Activated CD8-positive, alpha-beta memory T cell treated with anti-CD3 and anti-CD28 coated beads, Interleukin-2, amount 50 U/mL, for 48 hours (primary cell): ENCODE measurements around the gene TBC1D5.

ENCODE experiments used
- DNase-seq: peaks from one replicate; pipeline ENCODE4 v3.0.0-alpha.2; 2020

Gene TBC1D5

DNA sequence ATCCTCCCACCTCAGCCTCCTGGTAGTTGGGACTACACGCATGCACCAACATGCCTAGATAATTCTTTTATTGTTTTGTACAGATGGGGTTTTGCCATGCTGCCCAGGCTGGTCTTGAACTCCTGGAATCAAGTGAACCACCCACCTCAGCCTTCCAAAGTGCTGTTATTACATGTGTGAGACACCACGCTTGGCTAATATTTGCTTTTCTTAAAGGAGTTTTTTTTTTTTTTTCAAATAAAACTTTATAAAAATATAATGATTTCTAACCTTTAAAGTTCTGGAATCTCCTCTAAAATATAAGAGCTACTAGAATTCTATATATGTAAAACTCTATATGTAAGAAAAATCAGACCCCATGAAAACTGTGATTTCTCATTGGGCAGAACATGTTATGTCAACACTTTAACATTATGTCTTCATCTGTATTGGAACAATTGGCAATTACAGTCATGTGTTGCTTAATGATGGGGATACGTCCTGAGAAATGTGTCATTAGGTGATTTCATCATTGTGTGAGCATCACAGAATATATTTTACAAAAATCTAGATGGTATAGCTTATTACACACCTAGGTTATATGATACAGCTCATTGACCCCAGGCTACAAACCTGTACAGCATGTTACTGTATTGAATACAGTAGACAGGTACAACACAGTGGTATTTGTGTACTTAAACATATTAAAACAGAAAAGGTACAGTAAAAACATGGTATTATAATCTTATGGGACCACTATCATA, 480.6 kb downstream of the TBC1D5 start:
- DNase-seq: no peak

DNA sequence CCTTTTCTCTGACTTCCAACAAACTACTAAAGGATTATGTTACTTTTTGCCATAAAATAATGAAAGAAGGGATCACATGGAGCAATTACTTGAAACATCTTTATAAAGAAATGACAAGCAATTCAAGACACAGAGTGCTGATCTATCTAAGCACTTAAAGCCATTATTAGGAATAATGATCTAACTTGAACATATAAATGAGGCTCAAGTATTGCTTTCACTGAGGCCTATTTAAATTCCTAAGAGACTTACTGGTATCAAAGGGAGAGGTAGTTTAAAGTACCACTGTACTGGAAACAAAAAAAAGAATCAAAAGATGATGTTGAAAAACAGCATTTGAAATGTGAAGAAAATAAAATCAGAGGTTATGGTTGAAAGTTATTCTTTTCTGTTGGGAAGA, 482.2 kb downstream of the TBC1D5 start:
- no peak for DNase-seq

DNA sequence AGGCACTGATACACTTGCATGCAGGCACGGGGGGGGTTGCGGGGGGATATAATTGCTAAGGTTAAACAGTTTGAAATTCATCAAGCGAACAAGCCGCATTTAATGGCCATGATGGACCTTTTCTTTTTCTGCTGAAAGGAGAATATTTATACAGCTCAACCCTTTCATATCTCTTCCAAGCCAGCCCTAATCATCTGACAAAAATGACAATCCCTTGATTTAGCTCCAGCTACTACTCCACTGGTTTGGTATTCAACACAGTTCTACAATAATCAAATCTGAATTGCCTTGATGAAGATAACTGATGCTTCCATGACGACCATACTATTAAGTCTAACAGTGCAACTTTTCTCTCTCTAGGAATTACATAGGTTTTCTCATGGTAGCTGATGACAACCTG, 482.7 kb downstream of the TBC1D5 start:
- no peak for DNase-seq

DNA sequence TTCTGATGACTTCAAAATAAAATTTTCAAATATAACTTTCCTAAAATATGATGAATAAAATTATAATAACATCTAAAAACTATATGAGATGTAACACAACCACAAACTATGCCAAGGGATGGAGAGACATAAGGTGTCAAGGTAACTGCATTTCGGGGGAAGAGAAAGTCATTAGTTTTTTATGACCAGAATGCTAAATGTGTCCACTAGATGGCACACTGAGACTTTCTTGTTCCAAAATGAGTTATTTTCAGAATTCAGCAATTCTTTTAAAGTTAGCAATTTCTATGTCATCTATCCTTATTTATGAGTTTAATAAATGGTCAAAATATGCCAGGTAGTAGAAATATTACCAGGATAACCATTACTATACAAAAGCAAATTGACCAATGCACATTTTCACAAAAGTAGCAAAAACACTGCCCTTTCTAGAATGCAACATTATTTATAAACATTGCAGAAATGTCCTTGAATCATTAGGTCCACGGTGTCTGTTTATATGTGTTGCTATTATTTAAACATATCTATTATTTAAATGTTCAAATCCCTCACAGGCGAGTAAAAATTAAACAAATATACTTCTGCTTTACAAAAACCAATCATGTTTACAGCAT, 483.5 kb downstream of the TBC1D5 start:
- no peak for DNase-seq

DNA sequence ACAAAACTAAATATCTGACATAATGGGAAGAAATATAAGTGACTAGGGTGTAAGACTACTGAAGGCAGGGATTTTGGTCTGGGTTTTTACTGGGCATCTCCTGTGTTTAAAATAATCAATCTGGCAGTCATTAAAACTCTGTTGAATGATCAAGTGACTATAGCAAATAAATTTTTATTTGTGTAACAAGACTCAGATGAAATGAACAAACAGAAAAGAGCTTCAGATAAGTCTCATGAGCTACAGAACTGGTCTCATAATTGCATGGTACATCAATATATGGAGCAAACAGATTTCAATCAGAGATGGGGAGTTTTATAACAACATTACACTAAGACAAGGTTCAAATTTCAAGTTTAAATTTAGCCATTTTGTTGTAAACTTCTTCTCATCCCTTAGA, 485.2 kb downstream of the TBC1D5 start:
- no peak for DNase-seq

DNA sequence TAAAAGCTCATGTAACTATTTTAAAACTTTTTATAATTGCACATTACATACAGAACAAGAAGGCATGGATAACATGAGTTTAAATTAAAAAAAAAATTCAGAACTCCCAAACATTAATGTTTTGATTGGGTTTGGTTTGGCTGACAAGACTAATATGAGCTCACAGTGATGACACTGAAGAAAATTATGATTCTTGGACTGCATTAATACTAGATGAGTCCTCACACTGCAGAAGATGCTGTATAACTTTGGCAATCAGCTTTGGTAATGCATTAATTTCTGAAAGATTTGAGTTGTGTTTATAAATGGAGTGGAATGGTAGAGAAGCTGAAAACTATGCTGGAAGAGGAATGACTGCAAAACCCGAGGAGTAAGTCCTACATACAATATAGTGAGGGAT, 498.8 kb downstream of the TBC1D5 start:
- no peak for DNase-seq

DNA sequence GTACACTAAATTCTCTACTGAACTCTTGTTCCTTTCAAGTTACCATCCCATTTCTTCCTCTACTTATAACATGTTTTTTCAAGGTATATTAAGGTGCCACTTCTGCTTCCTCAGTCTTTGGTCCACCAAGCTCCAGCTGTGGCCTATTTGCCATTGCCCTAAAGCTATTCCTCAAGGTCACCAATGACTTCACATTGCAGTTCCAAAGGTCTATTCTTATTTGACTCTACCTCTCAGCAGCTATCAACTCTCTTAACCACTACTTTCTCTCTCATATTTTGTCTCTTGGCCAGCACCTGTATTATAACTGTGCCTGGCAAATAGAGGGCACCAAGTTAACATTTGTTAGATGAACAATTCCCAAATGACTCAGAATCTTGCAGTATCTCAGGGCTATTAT, 503.0 kb downstream of the TBC1D5 start:
- no peak for DNase-seq

DNA sequence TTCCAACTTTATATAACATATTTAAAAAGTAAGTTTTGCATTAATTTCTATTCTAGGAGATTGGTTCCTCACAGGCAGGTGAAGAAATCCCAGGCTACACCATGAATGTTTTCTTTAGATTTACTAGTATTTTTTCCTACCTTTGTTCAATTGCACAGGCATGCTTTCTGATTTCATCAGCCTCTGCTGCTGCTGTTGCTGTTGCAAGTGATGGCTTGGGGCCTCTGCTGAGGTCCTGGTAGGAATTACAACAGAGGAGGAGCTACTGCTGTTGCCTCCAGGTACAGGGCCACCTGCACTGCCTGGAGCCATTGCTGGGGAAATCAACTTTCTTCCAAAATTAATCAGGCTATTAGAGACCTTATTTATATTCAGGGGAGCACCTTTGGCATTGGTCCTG, 504.4 kb downstream of the TBC1D5 start:
- no peak for DNase-seq

DNA sequence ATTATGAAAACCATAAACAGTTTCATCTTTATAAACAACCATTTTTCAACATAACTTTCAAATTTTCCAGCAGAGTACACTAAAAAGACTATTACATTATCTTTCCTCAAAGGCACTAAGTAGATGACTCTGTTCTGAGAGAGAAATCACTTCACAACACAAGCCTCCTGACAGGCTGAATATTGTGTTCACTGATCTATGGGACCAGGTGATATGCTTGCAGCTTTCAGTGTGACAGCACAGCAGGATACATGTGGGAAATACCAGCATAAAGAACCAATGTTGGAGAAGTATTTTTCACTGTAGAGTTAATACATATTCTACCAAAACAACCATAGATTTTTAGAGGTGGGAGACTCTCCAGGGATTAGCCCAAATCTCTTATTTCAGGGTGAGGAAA, 507.1 kb downstream of the TBC1D5 start:
- DNase-seq: no peak

DNA sequence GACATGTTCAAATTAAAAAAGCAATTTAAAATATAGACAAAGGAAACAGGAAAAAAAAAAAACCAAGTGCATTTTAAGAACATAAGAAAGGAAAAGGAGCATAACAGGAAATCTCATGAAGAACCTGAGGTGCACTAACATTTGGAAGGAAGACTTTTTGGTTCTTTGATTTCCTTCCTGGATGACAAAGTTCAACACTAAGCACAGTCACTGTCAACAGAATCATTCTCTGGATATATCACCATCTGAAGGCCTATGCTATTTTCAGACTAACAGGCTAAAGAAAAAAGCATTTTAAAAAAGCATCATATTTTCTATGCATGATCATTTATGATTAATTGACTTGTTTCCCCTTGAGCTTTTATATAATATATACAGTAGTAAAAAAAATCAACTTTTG, 508.0 kb downstream of the TBC1D5 start:
- no peak for DNase-seq

DNA sequence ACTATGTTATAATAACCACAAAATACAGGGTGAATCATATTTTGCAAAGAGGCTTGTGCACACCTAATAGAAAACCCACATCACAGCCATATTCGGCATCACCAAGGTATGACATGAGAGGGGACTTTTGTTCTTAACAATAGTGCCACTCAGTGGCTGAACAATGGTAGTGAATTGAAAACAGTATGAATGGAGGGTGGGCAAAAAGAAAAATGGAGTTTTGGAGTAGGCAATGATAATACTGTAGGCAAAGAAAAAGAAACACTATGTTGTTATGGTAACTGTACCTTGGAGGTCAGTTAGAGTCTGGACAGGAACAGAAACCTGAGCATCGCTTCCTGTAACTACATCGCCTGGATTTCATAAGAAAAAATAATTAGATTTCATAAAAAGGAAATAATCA, 509.0 kb downstream of the TBC1D5 start:
- no peak for DNase-seq

DNA sequence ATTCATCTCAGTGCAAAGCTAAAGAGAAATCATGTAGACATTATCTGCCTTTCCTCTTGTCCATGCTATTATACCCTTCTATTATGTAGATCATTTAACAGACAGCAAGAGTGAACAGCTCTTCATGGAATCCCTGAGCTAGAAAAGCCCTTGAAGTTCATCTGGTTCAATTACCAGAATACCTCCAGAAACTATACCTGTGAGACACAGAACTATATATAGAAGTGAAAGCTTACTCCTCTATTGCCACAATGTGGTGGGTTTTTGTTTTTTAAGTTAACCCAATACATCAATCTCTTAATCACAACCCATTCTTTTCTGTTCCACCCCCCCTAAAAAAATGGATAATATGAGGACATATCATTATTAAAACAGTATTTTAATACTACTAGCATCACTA, 510.0 kb downstream of the TBC1D5 start:
- no peak for DNase-seq

DNA sequence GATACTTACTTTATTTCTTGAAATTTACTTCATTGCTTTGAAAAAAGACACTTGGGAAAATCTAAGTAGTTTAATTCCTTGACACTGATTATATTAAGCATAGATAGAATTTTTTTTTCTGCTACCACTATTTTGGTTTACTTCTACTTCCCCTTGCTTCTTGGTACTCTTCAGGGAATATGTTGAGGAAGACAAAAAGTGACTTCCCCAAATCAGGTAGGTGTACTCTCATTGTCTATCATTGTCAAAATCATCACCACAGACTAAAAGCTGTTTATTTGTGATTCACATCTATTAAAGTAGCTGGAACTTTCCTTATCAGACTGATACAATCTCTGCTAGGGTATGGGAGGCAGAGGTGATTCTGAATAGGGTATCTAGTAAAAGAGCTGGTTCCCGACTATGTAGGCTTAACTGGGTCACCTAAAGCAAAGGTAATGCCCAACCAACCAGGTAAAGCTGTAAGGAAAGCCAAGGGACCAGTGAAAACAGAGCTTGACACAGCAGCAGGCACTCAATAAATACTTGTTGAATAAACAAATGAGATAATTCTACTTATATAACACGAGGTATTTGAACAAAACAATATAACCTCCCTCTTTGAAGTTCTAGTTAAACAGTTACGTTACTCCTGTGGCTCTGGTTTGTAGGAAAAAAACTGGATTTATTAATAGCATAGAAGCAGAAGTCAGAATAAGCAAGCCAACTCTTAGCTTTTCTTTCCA, 510.7 kb downstream of the TBC1D5 start:
- DNase-seq: no peak

DNA sequence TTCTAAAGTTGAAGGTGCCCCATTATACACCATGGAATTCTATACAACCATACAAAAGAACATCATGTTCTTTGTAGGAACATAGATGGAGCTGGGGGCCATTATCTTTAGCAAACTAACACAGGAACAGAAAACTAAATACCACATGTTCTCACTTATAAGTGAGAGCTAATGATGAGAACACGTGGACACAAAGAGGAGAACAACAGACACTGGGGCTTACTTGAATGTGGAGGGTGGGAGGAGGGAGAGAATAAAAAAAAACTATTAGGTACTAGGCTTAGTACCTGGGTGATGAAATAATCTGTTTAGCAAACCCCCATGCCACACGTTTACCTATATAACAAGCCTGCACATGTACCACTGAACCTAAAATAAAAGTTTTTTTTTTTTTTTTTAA, 515.0 kb downstream of the TBC1D5 start:
- DNase-seq: no peak

DNA sequence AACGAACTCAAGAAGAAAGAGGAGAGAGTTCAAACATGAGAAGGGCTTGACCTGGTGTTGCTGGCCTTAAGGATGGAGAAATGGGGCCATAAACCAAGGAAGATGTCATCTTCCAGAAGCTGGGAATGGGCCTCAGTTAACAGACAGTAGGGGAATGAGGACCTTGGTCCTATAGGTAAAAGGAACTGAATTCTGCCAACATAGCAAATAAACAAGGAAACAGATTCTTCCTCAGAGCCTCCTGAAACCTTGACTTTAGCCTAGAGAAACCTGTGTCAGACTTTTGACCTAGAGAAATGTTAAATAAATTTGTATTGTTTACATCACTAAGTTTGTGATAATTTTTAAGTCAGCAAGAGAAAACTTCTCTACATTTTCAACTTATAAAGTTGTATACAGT, 520.9 kb downstream of the TBC1D5 start:
- no peak for DNase-seq

DNA sequence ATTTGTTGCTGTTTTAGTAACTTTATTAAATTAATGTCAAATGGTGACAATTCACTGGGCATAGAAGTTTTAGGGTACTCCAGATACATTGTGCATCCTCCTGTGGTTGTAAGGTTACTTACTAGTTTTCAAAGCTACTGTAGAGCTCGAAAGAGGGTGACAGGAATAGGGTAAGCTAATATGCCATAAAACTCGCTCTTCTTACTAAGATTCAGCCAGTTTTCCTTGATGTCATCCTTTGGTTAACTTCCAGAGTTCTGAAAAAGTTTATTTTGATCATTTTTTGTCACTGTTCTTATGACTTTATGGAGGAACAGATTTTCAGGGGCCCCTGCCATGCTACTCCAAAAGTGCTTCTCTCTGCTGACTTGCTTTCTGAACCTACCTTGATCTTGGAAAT, 522.8 kb downstream of the TBC1D5 start:
- DNase-seq: no peak

DNA sequence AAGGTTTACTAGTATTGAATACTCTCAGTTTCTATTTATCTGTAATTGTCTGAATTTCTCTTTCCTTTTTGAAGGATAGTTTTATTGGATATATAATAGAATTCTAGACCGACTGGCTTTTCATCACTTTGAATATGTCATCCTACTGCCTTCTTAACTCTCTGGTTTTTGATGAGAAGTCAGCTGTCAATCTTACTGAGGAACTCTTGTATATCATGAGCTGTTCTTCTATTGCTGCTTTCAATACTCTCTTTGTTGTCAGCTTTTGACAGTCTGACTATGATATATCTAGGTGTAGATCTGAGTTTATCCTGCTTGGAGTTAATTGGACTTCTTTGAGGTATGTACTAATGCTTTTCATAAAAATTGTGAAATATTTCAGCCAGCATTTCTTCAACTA, 523.8 kb downstream of the TBC1D5 start:
- DNase-seq: no peak

DNA sequence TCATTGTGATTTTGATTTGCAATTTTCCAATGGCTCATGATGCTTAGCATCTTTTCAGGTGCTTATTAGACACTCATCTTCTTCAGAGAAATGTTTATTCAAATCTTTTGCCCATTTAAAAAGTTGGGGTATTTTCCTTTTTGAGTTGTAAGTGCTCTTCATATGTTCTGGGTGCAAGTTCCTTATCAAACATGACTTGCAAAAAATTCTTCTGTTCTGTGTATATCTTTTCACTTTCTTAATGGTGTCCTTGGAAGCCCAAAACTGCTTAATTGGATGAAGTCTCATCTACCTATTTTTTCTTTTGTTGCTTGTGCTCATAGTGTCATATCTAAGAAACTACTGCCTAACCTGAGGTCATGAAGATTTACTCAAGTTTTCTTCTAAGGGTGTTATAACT, 524.8 kb downstream of the TBC1D5 start:
- no peak for DNase-seq

DNA sequence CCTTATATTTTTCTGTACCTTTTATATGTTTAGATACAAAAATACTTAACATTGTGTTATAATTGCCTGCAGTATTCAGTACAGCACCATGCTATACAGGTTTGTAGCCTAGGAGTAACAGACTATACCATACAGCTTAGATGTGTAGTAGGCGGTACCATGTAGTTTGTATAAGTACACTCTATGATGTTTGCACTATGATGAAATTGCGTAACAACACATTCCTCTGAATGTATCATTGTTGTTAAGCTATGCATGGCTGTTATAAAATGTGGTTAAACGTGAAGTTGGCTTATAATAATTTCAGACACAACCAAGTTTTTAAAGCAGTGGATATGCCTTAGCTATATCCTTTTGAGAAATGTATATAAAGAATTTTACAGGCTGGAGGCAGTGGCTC, 529.3 kb downstream of the TBC1D5 start:
- no peak for DNase-seq

DNA sequence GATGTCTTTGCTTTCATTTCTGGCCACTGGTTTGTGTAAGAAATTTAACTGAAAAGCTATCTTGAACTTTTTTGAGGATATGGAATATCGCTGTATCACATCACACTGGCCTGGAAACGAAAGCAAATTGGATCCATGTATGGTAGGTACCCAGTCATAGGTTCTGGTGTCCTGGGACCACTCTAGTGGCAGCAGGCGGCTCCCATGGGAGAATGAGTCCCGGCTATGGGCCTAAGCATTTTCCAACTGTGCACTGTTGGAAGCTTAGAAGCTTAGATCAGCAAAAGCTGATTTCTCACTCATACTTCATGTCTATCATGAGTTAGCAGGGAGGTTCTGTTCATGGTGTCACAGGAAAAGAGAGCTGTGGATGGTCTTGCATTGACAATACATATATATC, 534.5 kb downstream of the TBC1D5 start:
- no peak for DNase-seq

DNA sequence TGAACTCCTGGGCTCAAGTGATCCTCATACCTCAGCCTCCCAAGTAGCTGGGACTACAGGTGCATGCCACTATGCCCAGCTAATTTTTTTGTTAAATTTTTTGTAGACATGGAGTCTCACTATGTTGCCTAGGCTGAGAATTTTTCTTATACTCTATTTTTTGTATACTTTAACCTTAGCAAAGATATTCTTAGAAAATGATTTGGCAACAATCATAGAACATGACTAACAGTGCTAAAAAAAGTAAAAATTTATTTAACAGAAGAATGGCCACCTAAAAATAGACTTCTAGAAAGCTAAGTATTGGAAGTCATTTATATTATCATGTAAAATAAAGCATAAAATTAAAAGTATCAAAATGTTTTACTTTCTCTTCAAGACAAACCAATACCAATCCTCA, 535.4 kb downstream of the TBC1D5 start:
- DNase-seq: no peak

DNA sequence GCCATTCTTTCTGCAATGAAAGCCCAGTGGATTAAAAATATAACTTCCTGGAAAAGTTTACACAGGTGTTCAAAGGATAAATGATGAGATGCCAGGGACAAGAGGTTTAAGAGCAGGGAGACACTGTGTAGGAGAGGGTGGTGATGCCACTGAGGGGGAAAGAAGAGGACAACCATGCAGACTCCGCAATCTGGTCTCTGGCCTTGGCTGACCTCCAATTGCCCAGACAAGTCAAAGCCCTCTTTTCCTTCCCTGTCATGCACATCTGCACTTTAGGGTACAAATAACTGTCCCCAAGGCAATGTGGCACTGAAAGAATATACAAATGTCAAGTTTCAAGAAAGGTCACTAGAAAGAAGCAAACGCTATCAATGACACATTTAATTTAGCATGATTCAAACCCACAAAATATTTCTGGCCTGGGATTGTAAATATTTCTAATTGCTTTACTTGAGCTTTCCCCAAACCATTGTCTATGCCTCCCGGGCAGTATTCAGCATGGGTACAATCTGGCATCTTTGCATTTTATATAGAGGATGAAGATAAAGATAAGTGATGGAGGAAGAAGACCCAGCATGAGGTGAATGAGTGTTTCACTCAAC, 538.3 kb downstream of the TBC1D5 start:
- no peak for DNase-seq

DNA sequence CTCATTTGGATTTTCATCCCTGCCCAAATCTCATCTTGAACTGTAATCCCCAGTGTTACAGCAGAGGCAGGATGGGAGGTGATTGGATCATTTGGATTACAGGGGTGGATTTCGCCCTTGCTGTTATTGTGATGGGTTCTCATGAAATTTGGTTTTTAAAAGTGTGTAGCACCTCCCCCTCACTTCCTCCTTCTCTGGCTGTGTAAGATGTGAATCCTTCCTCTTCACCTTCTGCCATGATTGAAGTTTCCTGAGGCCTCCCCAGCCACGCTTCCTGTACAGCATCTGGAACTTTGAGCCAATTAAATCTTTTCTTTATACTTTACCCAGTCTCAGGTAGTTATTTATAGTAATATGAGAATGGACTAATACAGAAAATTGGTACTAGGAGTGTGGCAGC, 540.9 kb downstream of the TBC1D5 start:
- DNase-seq: no peak
